HCT116 (cell line): ENCODE data around the gene RPGRIP1.

ENCODE experiments used
- CEBPB ChIP-seq: IDR thresholded peaks from 2 replicates; pipeline ENCODE4 v1.6.1; 2012; ENCODE audit warnings: low read depth
- CTCF ChIP-seq, 3 experiments: fragments of 200-600 bp in 1 of 3; sonication (generic) in 1 of 3; IDR thresholded peaks in 2 of 3; conservative IDR thresholded peaks in 1 of 3; 2 replicates each; pipeline ENCODE4 v1.5.1; 2012 to 2017; ENCODE audit warnings: low read depth in 2 of 3, low read length in 2 of 3, antibody characterized with exemption in 1 of 3, borderline replicate concordance in 1 of 3, control low read depth in 1 of 3, mild to moderate bottlenecking in 1 of 3, mixed read lengths in 1 of 3, mixed run types in 1 of 3, moderate library complexity in 1 of 3; ENCODE audit not compliant: insufficient read depth in 1 of 3
- EZH2 ChIP-seq: fragments of 200-600 bp; sonication (generic); IDR thresholded peaks from 2 replicates; pipeline ENCODE4 v1.6.1; 2017; ENCODE audit warnings: antibody characterized with exemption, mixed run types
- EZH2phosphoT487 ChIP-seq: fragments of 200-600 bp; IDR thresholded peaks from 2 replicates; pipeline ENCODE4 v1.6.1; 2018; ENCODE audit warnings: antibody characterized with exemption, borderline replicate concordance
- JUND ChIP-seq: IDR thresholded peaks from 2 replicates; pipeline ENCODE4 v1.6.1; 2012
- POLR2A ChIP-seq: IDR thresholded peaks from 2 replicates; pipeline ENCODE4 v1.7.0; 2011; ENCODE audit warnings: borderline replicate concordance; ENCODE audit not compliant: insufficient read depth, insufficient read length; ENCODE audit errors: extremely low read depth
- RAD21 ChIP-seq: IDR thresholded peaks from 2 replicates; pipeline ENCODE4 v1.6.1; 2012; ENCODE audit warnings: low read depth, mild to moderate bottlenecking
- SIN3A ChIP-seq: IDR thresholded peaks from 2 replicates; pipeline ENCODE4 v1.6.1; 2012; ENCODE audit warnings: low read depth

GRCh38 chr14:21236948-21237797 is 42.7 kb upstream of the RPGRIP1 start:
- TF ChIP-seq JUND: no peak
- 0 out of 2 replicates have a peak, but pooled peaks have one; percentile 5 for TF ChIP-seq SIN3A
- no peak for TF ChIP-seq RAD21
- TF ChIP-seq CTCF (IDR thresholded peaks at IDR 0.05 in 2 of 3, conservative IDR thresholded peaks at IDR 0.05 in 1 of 3; ENCODE audit: borderline replicate concordance in 1 of 3, insufficient read depth in 1 of 3, low read depth in 2 of 3, low read length in 2 of 3): no peak
- no peak for TF ChIP-seq CEBPB
- no peak for TF ChIP-seq POLR2A
- TF ChIP-seq EZH2: no peak
- no peak for TF ChIP-seq EZH2phosphoT487
